HG02973 (cell line): ENCODE measurements around the gene TEX13A.
"Not testable (repeated sequence)": the region's sequence is repeated elsewhere in the genome, so short reads cannot be mapped to it uniquely, and the experiment has no call there.

ENCODE experiments used
- ATAC-seq: cut with Tn5 transposase; IDR thresholded peaks from one replicate; pipeline ENCODE4 v1.9.1; 2021; ENCODE audit warnings: moderate library complexity; ENCODE audit not compliant: unreplicated experiment

Gene TEX13A, protein sequence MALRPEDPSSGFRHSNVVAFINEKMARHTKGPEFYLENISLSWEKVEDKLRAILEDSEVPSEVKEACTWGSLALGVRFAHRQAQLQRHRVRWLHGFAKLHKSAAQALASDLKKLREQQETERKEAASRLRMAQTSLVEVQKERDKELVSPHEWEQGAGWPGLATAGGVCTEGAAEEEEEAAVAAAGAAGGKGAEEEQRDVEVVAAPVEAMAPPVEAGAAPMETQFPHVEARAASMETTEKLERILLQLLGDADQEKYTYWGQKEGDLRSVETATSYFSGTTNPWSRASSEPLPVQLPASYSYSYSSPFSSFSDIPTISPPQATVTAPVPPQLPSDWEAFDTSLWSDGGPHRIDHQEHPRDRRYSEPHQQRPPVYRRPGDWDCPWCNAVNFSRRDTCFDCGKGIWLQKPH

DNA sequence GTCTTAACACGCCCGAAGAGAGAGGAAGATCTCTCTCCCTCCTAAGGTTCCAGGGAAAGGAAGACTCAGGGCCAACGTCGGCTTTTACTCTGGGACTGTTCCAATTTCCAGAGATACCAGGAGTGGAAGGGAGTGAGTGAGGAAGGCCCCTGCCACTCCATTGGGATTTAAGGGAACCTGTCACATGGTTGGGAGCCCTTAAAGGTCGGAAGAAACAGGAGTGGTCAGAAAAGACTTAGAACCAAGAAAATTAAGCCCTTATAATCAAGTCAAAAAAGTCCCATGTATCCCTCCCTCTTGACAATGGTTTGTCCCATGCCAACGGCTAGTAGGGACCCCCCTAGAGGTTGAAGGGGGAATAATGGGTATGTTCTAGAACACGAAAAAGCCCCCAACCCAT is at the start of gene TEX13A:
Gene TEX13A, minus strand, starts transcription at position 59 of the 400 bp plus-strand sequence. CDS start 297 bp downstream, outside the sequence.
- no peak for ATAC-seq

DNA sequence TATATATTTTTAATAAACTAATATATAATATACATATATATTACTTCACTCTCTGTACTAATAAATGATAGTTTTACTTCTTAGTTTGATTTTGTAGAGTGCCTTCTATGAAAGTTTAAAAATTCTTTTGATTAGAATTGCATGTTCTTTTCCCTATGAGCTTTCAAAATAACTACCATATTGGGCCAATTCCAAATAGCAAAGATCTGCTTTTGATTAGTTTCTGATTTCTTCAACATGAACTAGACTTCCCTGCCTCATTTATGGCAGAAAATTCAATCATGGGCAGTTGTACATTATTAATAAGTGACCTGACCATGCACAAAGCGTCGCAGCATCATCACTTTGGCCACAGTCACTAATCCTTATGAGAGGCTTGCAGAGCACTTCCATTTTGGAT is 48.9 kb upstream of the TEX13A start:
- no peak for ATAC-seq

- ATAC-seq: no peak
Measured at GRCh38 chrX:105267167-105267566, 46.7 kb upstream of the TEX13A start.

- ATAC-seq: no peak
Measured at GRCh38 chrX:105266456-105266855, 46.0 kb upstream of the TEX13A start.

GRCh38 chrX:105265093-105265492 is 44.6 kb upstream of the TEX13A start:
- ATAC-seq: no peak

- no peak for ATAC-seq
Measured at GRCh38 chrX:105263801-105264200, 43.3 kb upstream of the TEX13A start.

- ATAC-seq: no peak
Measured at GRCh38 chrX:105263171-105263570, 42.7 kb upstream of the TEX13A start.

DNA sequence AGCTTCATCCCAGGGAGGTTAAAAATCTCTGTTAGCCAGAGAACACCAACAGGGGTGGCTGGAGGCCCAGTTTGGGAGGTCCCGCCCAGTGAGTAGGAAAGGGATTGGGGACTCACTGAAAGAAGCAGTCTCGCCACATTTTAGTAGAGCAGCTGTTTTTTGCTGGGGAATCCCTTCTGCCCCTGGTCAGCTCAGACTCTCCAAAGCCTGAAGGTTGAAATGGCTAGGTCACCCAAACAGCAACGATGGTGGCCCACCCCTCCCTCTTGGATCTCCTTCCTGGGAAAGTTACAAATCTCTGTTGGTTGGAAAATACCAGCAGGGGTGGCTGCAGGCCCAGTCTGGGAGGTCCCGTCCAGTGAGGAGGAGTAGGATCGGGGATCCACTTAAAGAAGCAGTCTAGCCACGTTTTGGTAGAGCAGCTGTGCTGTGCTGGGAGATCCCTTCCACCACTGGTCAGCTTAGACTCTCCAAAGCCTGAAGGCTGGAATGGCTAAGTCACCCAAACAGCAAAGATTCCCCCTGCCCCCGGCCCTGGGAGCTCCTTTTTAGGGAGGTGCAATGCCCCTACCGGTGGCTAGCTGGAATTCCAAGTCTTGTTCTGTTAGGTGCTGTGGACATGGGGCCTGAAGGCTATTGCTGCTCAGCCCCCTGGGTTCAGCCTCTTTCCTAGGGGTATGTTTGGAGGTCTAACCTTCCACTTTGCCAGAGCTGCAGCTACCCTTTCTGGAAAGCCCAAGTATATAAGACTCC is 40.0 kb upstream of the TEX13A start:
- no peak for ATAC-seq

- no peak for ATAC-seq
Measured at GRCh38 chrX:105241056-105241455, 20.6 kb upstream of the TEX13A start.

DNA sequence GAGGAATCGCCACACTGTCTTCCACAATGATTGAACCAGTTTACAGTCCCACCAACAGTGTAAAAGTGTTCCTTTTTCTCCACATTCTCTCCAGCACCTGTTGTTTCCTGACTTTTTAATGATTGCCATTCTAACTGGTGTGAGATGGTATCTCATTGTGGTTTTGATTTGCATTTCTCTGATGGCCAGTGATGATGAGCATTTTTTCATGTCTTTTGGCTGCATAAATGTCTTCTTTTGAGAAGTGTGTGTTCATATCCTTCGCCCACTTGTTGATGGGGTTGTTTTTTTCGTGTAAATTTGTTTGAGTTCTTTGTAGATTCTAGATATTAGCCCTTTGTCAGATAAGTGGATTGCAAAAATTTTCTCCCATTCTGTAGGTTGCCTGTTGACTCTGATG is 16.9 kb upstream of the TEX13A start:
- not testable (repeated sequence) for ATAC-seq

GRCh38 chrX:105229146-105229545 is 8.7 kb upstream of the TEX13A start:
- no peak for ATAC-seq

DNA sequence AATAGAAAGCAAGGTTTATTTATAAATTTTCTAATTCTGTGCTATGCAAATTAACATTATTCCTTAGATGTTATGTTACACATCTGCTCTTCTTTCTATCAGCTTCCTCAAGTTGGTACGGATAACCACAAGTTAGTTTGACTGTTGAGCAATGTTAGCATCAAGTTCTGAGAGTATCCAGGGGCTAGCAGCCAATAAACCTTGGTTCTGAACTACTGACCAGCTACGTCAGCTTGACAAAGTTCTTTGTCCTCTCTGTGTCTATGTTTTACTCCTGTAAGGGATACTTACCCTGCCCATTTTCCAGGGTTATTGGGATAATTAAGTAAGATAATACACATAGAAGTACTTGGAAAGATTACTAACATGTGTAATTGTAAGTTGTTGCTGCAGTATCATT is 8.1 kb upstream of the TEX13A start:
- ATAC-seq: no peak

DNA sequence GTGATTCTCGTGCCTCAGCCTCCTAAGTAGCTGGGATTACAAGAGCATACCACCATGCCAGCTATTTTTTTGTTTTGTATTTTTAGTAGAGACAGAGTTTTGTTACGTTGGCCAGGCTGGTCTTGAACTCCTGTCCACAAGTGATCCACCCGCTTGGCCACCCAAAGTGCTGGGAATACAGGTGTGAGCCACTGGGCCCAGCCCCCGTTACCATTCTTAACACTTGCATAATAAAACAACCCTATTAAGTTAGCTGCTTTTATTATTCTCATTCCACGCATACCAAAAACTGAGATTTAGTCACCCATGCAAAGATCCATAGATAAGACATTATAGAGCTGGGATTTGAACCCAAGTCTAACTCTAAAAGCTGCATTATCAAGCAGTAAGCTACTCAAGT is 6.0 kb upstream of the TEX13A start:
- ATAC-seq: no peak

- ATAC-seq: no peak
Measured at GRCh38 chrX:105221374-105221773, 880 bp upstream of the TEX13A start.

DNA sequence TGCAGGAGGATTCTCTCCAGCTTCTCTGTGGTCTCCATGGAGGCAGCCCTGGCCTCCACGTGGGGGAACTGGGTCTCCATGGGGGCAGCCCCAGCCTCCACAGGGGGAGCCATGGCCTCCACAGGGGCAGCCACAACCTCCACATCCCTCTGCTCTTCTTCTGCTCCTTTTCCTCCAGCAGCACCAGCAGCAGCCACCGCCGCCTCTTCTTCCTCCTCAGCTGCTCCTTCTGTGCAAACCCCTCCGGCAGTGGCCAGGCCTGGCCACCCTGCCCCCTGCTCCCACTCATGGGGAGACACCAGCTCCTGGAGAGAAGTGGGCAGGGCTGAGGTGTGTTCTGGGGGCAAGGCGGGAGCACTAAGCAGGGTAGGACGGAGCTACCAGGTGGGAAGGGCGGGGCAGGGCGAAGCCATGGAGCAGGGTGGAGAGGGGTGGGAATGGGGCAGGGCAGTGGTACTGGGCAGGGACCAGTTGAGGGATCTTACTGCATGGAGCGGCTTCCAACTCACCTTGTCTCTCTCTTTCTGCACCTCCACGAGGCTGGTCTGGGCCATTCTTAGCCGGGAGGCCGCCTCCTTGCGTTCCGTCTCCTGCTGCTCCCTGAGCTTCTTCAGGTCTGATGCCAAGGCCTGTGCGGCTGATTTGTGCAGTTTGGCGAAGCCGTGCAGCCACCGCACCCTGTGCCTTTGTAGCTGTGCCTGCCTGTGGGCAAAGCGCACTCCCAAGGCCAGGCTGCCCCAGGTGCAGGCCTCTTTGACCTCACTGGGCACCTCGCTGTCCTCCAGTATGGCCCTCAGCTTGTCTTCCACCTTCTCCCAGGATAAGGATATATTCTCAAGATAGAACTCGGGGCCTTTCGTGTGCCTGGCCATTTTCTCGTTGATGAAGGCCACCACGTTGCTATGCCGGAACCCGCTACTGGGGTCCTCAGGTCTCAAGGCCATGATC is 766 bp downstream of the TEX13A start:
- no peak for ATAC-seq

DNA sequence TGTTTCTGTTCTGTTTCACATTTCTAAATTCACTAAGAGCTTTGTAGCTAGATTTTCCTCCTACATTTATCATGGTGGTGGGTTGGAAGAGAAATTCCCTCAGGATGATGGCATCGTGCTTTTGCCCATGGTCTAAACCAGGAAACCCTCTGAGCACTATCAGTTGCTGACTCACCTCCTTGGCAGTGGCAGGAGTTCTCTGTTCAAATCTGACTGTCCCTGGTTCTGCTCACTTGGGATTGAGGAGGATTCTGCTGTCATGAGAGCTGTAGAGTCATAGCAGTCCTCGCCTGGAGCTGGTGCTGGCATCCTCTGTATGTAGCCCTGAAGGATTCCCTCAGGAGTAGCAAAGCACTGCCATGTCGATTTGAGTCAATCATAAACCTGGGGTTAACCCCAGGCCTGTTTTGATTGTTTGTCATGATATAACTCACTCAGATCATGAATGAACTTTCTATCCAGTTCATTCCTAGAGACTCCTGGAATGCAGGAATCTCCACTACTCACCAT is 9.4 kb downstream of the TEX13A start:
- no peak for ATAC-seq

DNA sequence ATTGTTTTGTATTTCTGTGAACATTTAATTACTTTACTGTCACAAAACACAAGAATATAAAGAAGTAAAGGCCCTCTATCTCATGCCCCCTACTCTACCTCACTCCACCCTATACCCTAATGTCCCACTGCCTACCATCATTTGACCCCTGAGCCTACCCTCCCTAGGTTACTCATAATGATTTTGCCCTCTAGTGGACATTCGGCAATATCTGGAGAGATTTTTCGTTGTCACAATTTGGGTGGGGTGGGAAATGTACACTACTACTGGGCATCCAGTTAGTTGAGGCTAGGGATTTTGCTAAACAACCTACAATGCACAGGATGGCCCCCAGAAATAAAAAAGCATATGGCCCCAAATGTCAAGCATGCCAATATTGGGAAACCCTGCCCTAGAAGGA is 10.2 kb downstream of the TEX13A start:
- no peak for ATAC-seq

- ATAC-seq: no peak
Measured at GRCh38 chrX:105209406-105209805, 11.1 kb downstream of the TEX13A start.

- ATAC-seq: no peak
Measured at GRCh38 chrX:105191878-105192277, 28.6 kb downstream of the TEX13A start.

GRCh38 chrX:105190252-105190853 is 30.1 kb downstream of the TEX13A start:
- ATAC-seq: no peak
